HEK293T (cell line): ENCODE measurements around the gene CST1.

Experiments used
- ARNT ChIP-seq: fragments of 450-650 bp; IDR thresholded peaks from 2 replicates; pipeline ENCODE4 v1.6.1; 2017; ENCODE audit warnings: mild to moderate bottlenecking
- BHLHE40 ChIP-seq: fragments of 450-650 bp; IDR thresholded peaks from 2 replicates; pipeline ENCODE4 v1.6.1; 2016; ENCODE audit warnings: mild to moderate bottlenecking, moderate library complexity, borderline replicate concordance
- CTBP1 ChIP-seq: fragments of 450-650 bp; IDR thresholded peaks from 2 replicates; pipeline ENCODE4 v1.6.1; 2016; ENCODE audit warnings: borderline replicate concordance
- FOXA1 ChIP-seq: fragments of 450-650 bp; IDR thresholded peaks from 2 replicates; pipeline ENCODE4 v1.6.1; 2016; ENCODE audit warnings: mild to moderate bottlenecking
- FOXK2 ChIP-seq: fragments of 450-650 bp; IDR thresholded peaks from 2 replicates; pipeline ENCODE4 v1.6.1; 2016; ENCODE audit warnings: mild to moderate bottlenecking
- FOXM1 ChIP-seq: fragments of 450-650 bp; IDR thresholded peaks from 2 replicates; pipeline ENCODE4 v1.6.1; 2017; ENCODE audit warnings: mild to moderate bottlenecking, borderline replicate concordance
- L3MBTL2 ChIP-seq: fragments of 450-650 bp; conservative IDR thresholded peaks from 2 replicates; pipeline ENCODE4 v1.6.1; 2016; ENCODE audit warnings: mild to moderate bottlenecking
- LEF1 ChIP-seq: fragments of 450-650 bp; IDR thresholded peaks from 2 replicates; pipeline ENCODE4 v1.6.1; 2017; ENCODE audit warnings: mild to moderate bottlenecking, borderline replicate concordance
- NFRKB ChIP-seq: fragments of 450-650 bp; IDR thresholded peaks from 2 replicates; pipeline ENCODE4 v1.6.1; 2016; ENCODE audit warnings: mild to moderate bottlenecking, moderate library complexity
- SP1 ChIP-seq: fragments of 450-650 bp; IDR thresholded peaks from 2 replicates; pipeline ENCODE4 v1.6.1; 2017
- ZNF384 ChIP-seq: fragments of 450-650 bp; IDR thresholded peaks from 2 replicates; pipeline ENCODE4 v1.6.1; 2016
- TF ChIP-seq, protein P1 (sequence below): fragments of 450-650 bp; IDR thresholded peaks from 2 replicates; pipeline ENCODE4 v1.6.1; 2016

DNA sequence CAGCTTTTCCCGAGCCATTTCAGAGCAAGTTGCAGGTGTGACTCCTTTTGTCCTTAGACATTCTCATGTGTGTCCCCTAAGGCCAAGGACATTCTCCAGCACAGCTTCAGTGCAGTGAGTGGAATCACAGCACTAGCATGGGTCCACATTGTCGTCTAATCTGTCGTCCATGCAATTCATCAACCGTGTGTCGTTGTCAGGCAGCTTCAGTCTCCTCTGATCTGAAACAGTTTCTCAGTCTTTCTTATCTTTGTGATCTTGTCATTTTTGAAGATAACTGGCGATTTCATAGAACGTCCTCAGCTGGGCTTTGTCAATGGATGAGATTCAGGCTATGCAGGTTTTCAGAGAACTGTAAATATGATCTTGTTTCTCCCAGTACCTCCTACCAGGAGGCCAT, 44.1 kb upstream of the CST1 start:
- TF ChIP-seq NFRKB (no peak), ARNT (no peak), FOXM1 (no peak), FOXA1 (no peak), ZNF384 (no peak), SP1 (no peak), LEF1 (no peak), L3MBTL2 (no peak), FOXK2 (no peak), CTBP1 (no peak), BHLHE40 (no peak)
- TF ChIP-seq, protein P1, sequence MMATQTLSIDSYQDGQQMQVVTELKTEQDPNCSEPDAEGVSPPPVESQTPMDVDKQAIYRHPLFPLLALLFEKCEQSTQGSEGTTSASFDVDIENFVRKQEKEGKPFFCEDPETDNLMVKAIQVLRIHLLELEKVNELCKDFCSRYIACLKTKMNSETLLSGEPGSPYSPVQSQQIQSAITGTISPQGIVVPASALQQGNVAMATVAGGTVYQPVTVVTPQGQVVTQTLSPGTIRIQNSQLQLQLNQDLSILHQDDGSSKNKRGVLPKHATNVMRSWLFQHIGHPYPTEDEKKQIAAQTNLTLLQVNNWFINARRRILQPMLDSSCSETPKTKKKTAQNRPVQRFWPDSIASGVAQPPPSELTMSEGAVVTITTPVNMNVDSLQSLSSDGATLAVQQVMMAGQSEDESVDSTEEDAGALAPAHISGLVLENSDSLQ = no peak
